Tibial nerve (tissue), 4 donors: Measurements from ENCODE around the gene SHMT2.

Experiments used
- EP300 ChIP-seq, 2 donors: sonication (generic); formaldehyde crosslinking; IDR thresholded peaks; one replicate each; pipeline ENCODE4 v1.6.1; 2017; ENCODE audit warnings: antibody characterized with exemption in 2 of 2, mild to moderate bottlenecking in 1 of 2
- POLR2A ChIP-seq, 2 donors: fragments of 450-650 bp; IDR thresholded peaks; one replicate each; pipeline ENCODE4 v1.6.1; 2017; ENCODE audit warnings: antibody characterized with exemption in 2 of 2, mild to moderate bottlenecking in 2 of 2, moderate library complexity in 2 of 2
- TF ChIP-seq, protein P1 (sequence below), 5 experiments: fragments of 200-600 bp in 3 of 5; fragments of 450-650 bp in 2 of 5; sonication (generic) in 3 of 5; IDR thresholded peaks; one replicate each; pipeline ENCODE4 v1.5.1; 2016 to 2019; ENCODE audit warnings: antibody characterized with exemption in 5 of 5, mild to moderate bottlenecking in 3 of 5, moderate library complexity in 2 of 5

DNA sequence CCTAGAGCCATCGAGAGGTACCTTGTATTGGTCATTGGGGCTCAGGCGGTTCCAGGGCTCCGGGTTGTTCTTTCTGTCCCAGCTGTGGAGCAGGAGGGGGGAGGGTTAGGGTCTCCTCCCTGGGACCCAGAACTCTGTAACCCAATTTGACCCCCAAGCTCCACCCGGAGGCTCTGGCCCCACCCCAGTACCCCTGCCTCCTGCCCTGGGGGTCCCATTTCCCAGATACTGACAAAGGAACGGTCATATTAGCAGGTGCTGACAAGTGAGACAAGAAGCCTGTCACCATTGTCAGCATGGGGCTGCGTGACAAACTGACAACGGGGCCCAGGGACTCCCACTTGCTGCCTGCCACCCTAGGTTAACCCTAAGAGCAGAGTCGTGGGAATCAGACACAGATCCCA, 6.2 kb downstream of the SHMT2 start:
- TF ChIP-seq POLR2A (IDR thresholded peaks at IDR 0.05) (no peak), EP300 (IDR thresholded peaks at IDR 0.05) (no peak)
- TF ChIP-seq, protein P1, sequence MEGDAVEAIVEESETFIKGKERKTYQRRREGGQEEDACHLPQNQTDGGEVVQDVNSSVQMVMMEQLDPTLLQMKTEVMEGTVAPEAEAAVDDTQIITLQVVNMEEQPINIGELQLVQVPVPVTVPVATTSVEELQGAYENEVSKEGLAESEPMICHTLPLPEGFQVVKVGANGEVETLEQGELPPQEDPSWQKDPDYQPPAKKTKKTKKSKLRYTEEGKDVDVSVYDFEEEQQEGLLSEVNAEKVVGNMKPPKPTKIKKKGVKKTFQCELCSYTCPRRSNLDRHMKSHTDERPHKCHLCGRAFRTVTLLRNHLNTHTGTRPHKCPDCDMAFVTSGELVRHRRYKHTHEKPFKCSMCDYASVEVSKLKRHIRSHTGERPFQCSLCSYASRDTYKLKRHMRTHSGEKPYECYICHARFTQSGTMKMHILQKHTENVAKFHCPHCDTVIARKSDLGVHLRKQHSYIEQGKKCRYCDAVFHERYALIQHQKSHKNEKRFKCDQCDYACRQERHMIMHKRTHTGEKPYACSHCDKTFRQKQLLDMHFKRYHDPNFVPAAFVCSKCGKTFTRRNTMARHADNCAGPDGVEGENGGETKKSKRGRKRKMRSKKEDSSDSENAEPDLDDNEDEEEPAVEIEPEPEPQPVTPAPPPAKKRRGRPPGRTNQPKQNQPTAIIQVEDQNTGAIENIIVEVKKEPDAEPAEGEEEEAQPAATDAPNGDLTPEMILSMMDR (IDR thresholded peaks at IDR 0.05) = no peak
